HCT116 (cell line): ENCODE data around the gene DERL3. TPM values are rescaled to one million over a fixed set of nuclear protein-coding genes. Genes with fewer than 3 reads are reported as not detected.

ENCODE experiments used
- ATAC-seq: fragments of 200-7000 bp; cut with Tn5 transposase; 2 replicates; pipeline ENCODE4 v1.9.1; 2020; ENCODE audit warnings: mild to moderate bottlenecking, moderate library complexity
- BruUV-seq: library from RNA; stranded (reverse); fragments of 400-500 nt; replicated peaks from 2 replicates; lab custom pipeline; 2021; lab: Mats Ljungman, UMichigan
- CTCF ChIA-PET: fragments of 300-600 bp; sonication (Branson Sonifier 250); formaldehyde crosslinking; loops from one replicate; lab custom pipeline; 2021; ENCODE audit warnings: antibody characterized with exemption; lab: Charles Lee
- POLR2A ChIA-PET: fragments of 300-600, 350-600 bp; sonication (Branson Sonifier 250); formaldehyde crosslinking; loops from one replicate; lab custom pipeline; 2021; ENCODE audit warnings: antibody characterized with exemption; lab: Charles Lee
- RAD21 ChIA-PET, 2 experiments: fragments of 300-600 bp; sonication (Branson Sonifier 250); formaldehyde crosslinking; loops; one replicate each; lab custom pipeline; 2023; ENCODE audit warnings: low total read pairs in 2 of 2; ENCODE audit not compliant: uncharacterized antibody in 2 of 2, unreplicated experiment in 2 of 2, low non-redundant PET in 1 of 2; lab: Charles Lee
- DNase-seq: peaks from one replicate; pipeline ENCODE4 v3.0.0-alpha.2; 2010; ENCODE audit warnings: low read depth, low spot score
- H2AFZ ChIP-seq: fragments of 200-600 bp; shearing (Covaris generic), sonication (generic); 2 replicates; pipeline ENCODE4 v1.6.1; 2017; ENCODE audit warnings: low read depth, mixed run types, mixed read lengths, antibody characterized with exemption, low read length; ENCODE audit not compliant: poor library complexity, severe bottlenecking
- H3K27ac ChIP-seq: 2 replicates; pipeline ENCODE4 v1.5.1; 2012; ENCODE audit warnings: low read depth, low read length
- H3K27me3 ChIP-seq: fragments of 200-600 bp; sonication (generic); 2 replicates; pipeline ENCODE4 v1.6.1; 2016; ENCODE audit warnings: mixed run types, low read length, mixed read lengths; ENCODE audit not compliant: insufficient read depth
- H3K36me3 ChIP-seq, 2 experiments: fragments of 200-500 bp in 1 of 2; fragments of 200-600 bp in 1 of 2; sonication (Bioruptor generic) in 1 of 2; sonication (generic) in 1 of 2; 2 replicates each; pipeline versions ENCODE4 v1.5.1 to v1.6.1; 2014 to 2016; ENCODE audit warnings: low read length in 2 of 2, inconsistent platforms in 1 of 2, mixed read lengths in 1 of 2, mixed run types in 1 of 2; ENCODE audit not compliant: insufficient read depth in 2 of 2, control insufficient read depth in 1 of 2
- H3K4me1 ChIP-seq, 2 experiments: fragments of 200-600 bp in 1 of 2; sonication (generic) in 1 of 2; 2 replicates each; pipeline versions ENCODE4 v1.5.1 to v1.6.1; 2012 to 2017; ENCODE audit warnings: low read length in 2 of 2, inconsistent platforms in 1 of 2, mild to moderate bottlenecking in 1 of 2, mixed read lengths in 1 of 2, mixed run types in 1 of 2, moderate library complexity in 1 of 2; ENCODE audit not compliant: insufficient read depth in 2 of 2, control insufficient read depth in 1 of 2
- H3K4me2 ChIP-seq: fragments of 200-600 bp; sonication (generic); 2 replicates; pipeline ENCODE4 v1.6.1; 2017; ENCODE audit warnings: mixed run types, low read length, mixed read lengths
- H3K4me3 ChIP-seq, 2 experiments: fragments of 200-600 bp in 1 of 2; sonication (generic) in 1 of 2; replicated peaks in 1 of 2; 2 replicates each; pipeline ENCODE4 v1.5.1; 2011 to 2016; ENCODE audit warnings: low read length in 2 of 2, control low read depth in 1 of 2, low read depth in 1 of 2, mild to moderate bottlenecking in 1 of 2, mixed read lengths in 1 of 2, mixed run types in 1 of 2
- H3K79me2 ChIP-seq: fragments of 200-600 bp; sonication (generic); 2 replicates; pipeline ENCODE4 v1.6.1; 2017; ENCODE audit warnings: mild to moderate bottlenecking, mixed run types, low read length, moderate library complexity, mixed read lengths; ENCODE audit not compliant: insufficient read depth
- H3K9ac ChIP-seq: fragments of 200-600 bp; sonication (generic); 2 replicates; pipeline ENCODE4 v1.6.1; 2016; ENCODE audit warnings: low read length, mixed read lengths
- H3K9me2 ChIP-seq: fragments of 200-600 bp; sonication (generic), shearing (Covaris generic); 2 replicates; pipeline ENCODE4 v1.6.1; 2017; ENCODE audit warnings: mixed run types, mild to moderate bottlenecking, moderate library complexity; ENCODE audit not compliant: insufficient read depth
- H3K9me3 ChIP-seq, 2 experiments: fragments of 200-500 bp in 1 of 2; fragments of 200-600 bp in 1 of 2; sonication (Bioruptor generic) in 1 of 2; sonication (generic) in 1 of 2; 2 replicates each; pipeline ENCODE4 v1.6.1; 2014 to 2017; ENCODE audit warnings: low read length in 2 of 2, mixed read lengths in 2 of 2, inconsistent platforms in 1 of 2, low read depth in 1 of 2, mild to moderate bottlenecking in 1 of 2, mixed run types in 1 of 2, moderate library complexity in 1 of 2; ENCODE audit not compliant: control insufficient read depth in 1 of 2, insufficient read depth in 1 of 2
- H4K20me1 ChIP-seq: fragments of 200-600 bp; sonication (generic), shearing (Covaris generic); 2 replicates; pipeline ENCODE4 v1.6.1; 2017; ENCODE audit warnings: mixed run types, mild to moderate bottlenecking, moderate library complexity; ENCODE audit not compliant: insufficient read depth
- ATF3 ChIP-seq: IDR thresholded peaks from 2 replicates; pipeline ENCODE4 v1.6.1; 2012
- CBX3 ChIP-seq: IDR thresholded peaks from 2 replicates; pipeline ENCODE4 v1.6.1; 2012; ENCODE audit warnings: low read depth
- EGR1 ChIP-seq: IDR thresholded peaks from 2 replicates; pipeline ENCODE4 v1.6.1; 2012; ENCODE audit warnings: low read depth
- EZH2 ChIP-seq: fragments of 200-600 bp; sonication (generic); IDR thresholded peaks from 2 replicates; pipeline ENCODE4 v1.6.1; 2017; ENCODE audit warnings: antibody characterized with exemption, mixed run types
- JUND ChIP-seq: IDR thresholded peaks from 2 replicates; pipeline ENCODE4 v1.6.1; 2012
- MAX ChIP-seq: IDR thresholded peaks from 2 replicates; pipeline ENCODE4 v1.6.1; 2012
- POLR2A ChIP-seq: IDR thresholded peaks from 2 replicates; pipeline ENCODE4 v1.7.0; 2011; ENCODE audit warnings: borderline replicate concordance; ENCODE audit not compliant: insufficient read depth, insufficient read length; ENCODE audit errors: extremely low read depth
- POLR2AphosphoS5 ChIP-seq: IDR thresholded peaks from 2 replicates; pipeline ENCODE4 v1.6.1; 2011; ENCODE audit warnings: mild to moderate bottlenecking, low read depth, low read length, moderate library complexity
- RAD21 ChIP-seq: IDR thresholded peaks from 2 replicates; pipeline ENCODE4 v1.6.1; 2012; ENCODE audit warnings: low read depth, mild to moderate bottlenecking
- YY1 ChIP-seq: IDR thresholded peaks from 2 replicates; pipeline ENCODE4 v1.6.1; 2011; ENCODE audit warnings: low read length, low read depth, moderate library complexity, mild to moderate bottlenecking; ENCODE audit not compliant: insufficient replicate concordance; ENCODE audit errors: extremely low read depth
- intact Hi-C: fragments of 100-400 bp; cut with micrococcal nuclease; formaldehyde crosslinking; loops from 2 replicates; pipeline ENCODE4 v1.10.0; 2022
- total RNA-seq: library from RNA; stranded (reverse); gene quantifications from one replicate; pipeline ENCODE4 v1.2.1, GENCODE V29; 2021; ENCODE audit not compliant: unreplicated experiment
- TF ChIP-seq, protein P1 (sequence below): IDR thresholded peaks from 2 replicates; pipeline ENCODE4 v1.6.1; 2012; ENCODE audit warnings: low read depth

DERL3 gene
- total RNA-seq, 1 experiment from 2014 or later: not detected

GRCh38 chr22:23837911-23838680, 710 bp downstream of the DERL3 start:
- Histone ChIP-seq H3K9ac (no peak overlapping the region), H2AFZ (no peak overlapping the region), H3K79me2 (no peaks in the 10 kb centered on the region), H3K4me3 (no peak overlapping the region), H3K27ac (no peak overlapping the region), H3K4me2 (no peak overlapping the region), H3K27me3 (no peaks in the 10 kb centered on the region), H3K4me1 (no peaks in the 10 kb centered on the region), H4K20me1 (no peaks in the 10 kb centered on the region), H3K9me2 (no peaks in the 10 kb centered on the region), H3K36me3 (peaks cover 2 to 3% of the 10 kb centered on the region in 2 experiments; a peak in 2 of 4 replicates), H3K9me3 (no peaks in the 10 kb centered on the region)
- CTCF ChIA-PET: no interaction called here
- POLR2A ChIA-PET: no interaction called here
- ATAC-seq (no peak), DNase-seq (no peak)
- TF ChIP-seq EZH2: no peak
- no peak for TF ChIP-seq YY1
- TF ChIP-seq, protein P1, sequence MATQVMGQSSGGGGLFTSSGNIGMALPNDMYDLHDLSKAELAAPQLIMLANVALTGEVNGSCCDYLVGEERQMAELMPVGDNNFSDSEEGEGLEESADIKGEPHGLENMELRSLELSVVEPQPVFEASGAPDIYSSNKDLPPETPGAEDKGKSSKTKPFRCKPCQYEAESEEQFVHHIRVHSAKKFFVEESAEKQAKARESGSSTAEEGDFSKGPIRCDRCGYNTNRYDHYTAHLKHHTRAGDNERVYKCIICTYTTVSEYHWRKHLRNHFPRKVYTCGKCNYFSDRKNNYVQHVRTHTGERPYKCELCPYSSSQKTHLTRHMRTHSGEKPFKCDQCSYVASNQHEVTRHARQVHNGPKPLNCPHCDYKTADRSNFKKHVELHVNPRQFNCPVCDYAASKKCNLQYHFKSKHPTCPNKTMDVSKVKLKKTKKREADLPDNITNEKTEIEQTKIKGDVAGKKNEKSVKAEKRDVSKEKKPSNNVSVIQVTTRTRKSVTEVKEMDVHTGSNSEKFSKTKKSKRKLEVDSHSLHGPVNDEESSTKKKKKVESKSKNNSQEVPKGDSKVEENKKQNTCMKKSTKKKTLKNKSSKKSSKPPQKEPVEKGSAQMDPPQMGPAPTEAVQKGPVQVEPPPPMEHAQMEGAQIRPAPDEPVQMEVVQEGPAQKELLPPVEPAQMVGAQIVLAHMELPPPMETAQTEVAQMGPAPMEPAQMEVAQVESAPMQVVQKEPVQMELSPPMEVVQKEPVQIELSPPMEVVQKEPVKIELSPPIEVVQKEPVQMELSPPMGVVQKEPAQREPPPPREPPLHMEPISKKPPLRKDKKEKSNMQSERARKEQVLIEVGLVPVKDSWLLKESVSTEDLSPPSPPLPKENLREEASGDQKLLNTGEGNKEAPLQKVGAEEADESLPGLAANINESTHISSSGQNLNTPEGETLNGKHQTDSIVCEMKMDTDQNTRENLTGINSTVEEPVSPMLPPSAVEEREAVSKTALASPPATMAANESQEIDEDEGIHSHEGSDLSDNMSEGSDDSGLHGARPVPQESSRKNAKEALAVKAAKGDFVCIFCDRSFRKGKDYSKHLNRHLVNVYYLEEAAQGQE: no peak
- no peak for TF ChIP-seq CBX3
- no peak for TF ChIP-seq EGR1
- no peak for TF ChIP-seq POLR2A
- no peak for TF ChIP-seq MAX
- TF ChIP-seq POLR2AphosphoS5: no peak
- no peak for TF ChIP-seq JUND
- TF ChIP-seq ATF3: no peak
- TF ChIP-seq RAD21: no peak
- BruUV-seq: no TSS peak
- RAD21 ChIA-PET: no interaction called here
- intact Hi-C loops: no loop called here
